HEK293T (cell line): ENCODE measurements around the gene FAM9A.

ENCODE experiments used
- ARNT ChIP-seq: fragments of 450-650 bp; IDR thresholded peaks from 2 replicates; pipeline ENCODE4 v1.6.1; 2017; ENCODE audit warnings: mild to moderate bottlenecking
- BHLHE40 ChIP-seq: fragments of 450-650 bp; IDR thresholded peaks from 2 replicates; pipeline ENCODE4 v1.6.1; 2016; ENCODE audit warnings: mild to moderate bottlenecking, moderate library complexity, borderline replicate concordance
- ELF4 ChIP-seq: fragments of 450-650 bp; IDR thresholded peaks from 2 replicates; pipeline ENCODE4 v1.6.1; 2017; ENCODE audit warnings: antibody characterized with exemption
- FOXA1 ChIP-seq: fragments of 450-650 bp; IDR thresholded peaks from 2 replicates; pipeline ENCODE4 v1.6.1; 2016; ENCODE audit warnings: mild to moderate bottlenecking
- FOXK2 ChIP-seq: fragments of 450-650 bp; IDR thresholded peaks from 2 replicates; pipeline ENCODE4 v1.6.1; 2016; ENCODE audit warnings: mild to moderate bottlenecking
- HDGF ChIP-seq: fragments of 450-650 bp; IDR thresholded peaks from 2 replicates; pipeline ENCODE4 v1.6.1; 2017; ENCODE audit warnings: antibody characterized with exemption, borderline replicate concordance
- SP1 ChIP-seq: fragments of 450-650 bp; IDR thresholded peaks from 2 replicates; pipeline ENCODE4 v1.6.1; 2017
- SUZ12 ChIP-seq: fragments of 450-650 bp; IDR thresholded peaks from 2 replicates; pipeline ENCODE4 v1.6.1; 2016; ENCODE audit warnings: mild to moderate bottlenecking
- TARDBP ChIP-seq: fragments of 450-650 bp; IDR thresholded peaks from 2 replicates; pipeline ENCODE4 v1.6.1; 2016
- ZNF384 ChIP-seq: fragments of 450-650 bp; IDR thresholded peaks from 2 replicates; pipeline ENCODE4 v1.6.1; 2016

DNA sequence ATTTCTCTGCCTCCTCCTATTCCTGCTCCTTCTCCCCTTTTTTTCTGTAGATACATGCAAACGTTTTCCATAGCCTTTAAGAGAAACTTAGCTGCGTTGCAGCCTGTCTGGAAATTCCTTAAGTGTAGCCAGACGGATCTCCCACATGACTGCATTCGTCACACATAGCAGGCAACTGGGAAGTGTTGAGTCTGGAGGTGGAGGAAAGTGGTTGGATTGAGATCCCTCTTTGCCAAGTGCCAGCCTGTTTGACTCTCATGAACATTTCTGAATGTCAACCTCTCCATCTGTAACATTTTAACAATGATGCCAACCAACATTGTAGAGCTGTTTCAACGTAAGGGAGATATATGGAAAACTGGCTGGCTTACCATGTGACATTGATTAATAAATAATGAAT is 45.1 kb upstream of the FAM9A start:
- TF ChIP-seq SUZ12 (no peak), ARNT (no peak), HDGF (no peak), FOXA1 (no peak), ELF4 (no peak), ZNF384 (no peak), BHLHE40 (no peak), SP1 (no peak), TARDBP (no peak), FOXK2 (no peak)
